ELF-1 (cell line): ENCODE data around the gene GPR42.
"Not testable (repeated sequence)": the region's sequence is repeated elsewhere in the genome, so short reads cannot be mapped to it uniquely, and the experiment has no call there.

Source experiments
- DNase-seq: peaks from one replicate; pipeline ENCODE4 v3.0.0-alpha.2; 2016; ENCODE audit warnings: low read depth, low spot score

GPR42 gene

GRCh38 chr19:35396240-35396885 is 25.5 kb downstream of the GPR42 start:
- no peak for DNase-seq

GRCh38 chr19:35397064-35397463 is 26.2 kb downstream of the GPR42 start:
- DNase-seq = no peak

- DNase-seq = no peak
Observed at GRCh38 chr19:35398570-35398969, 27.7 kb downstream of the GPR42 start.

GRCh38 chr19:35399231-35399630 is 28.4 kb downstream of the GPR42 start:
- DNase-seq = no peak

- DNase-seq = no peak
Observed at GRCh38 chr19:35399948-35400772, 29.3 kb downstream of the GPR42 start.

- DNase-seq = no peak
Observed at GRCh38 chr19:35400773-35401100, 29.9 kb downstream of the GPR42 start.

GRCh38 chr19:35401416-35401815 is 30.5 kb downstream of the GPR42 start:
- DNase-seq = not testable (repeated sequence)

GRCh38 chr19:35403116-35403760 is 32.4 kb downstream of the GPR42 start:
- peak; percentile 39 for DNase-seq

- DNase-seq = peak; percentile 77
Observed at GRCh38 chr19:35404879-35405622, 34.2 kb downstream of the GPR42 start.

GRCh38 chr19:35407619-35408018 is 36.8 kb downstream of the GPR42 start:
- no peak for DNase-seq

- DNase-seq = no peak
Observed at GRCh38 chr19:35408284-35409171, 37.7 kb downstream of the GPR42 start.

- DNase-seq = no peak
Observed at GRCh38 chr19:35409191-35409590, 38.3 kb downstream of the GPR42 start.

GRCh38 chr19:35410487-35410886 is 39.6 kb downstream of the GPR42 start:
- DNase-seq = no peak

GRCh38 chr19:35414442-35414841 is 43.6 kb downstream of the GPR42 start:
- no peak for DNase-seq

GRCh38 chr19:35416331-35416730 is 45.5 kb downstream of the GPR42 start:
- DNase-seq = no peak

- no peak for DNase-seq
Observed at GRCh38 chr19:35417278-35417677, 46.4 kb downstream of the GPR42 start.

- no peak for DNase-seq
Observed at GRCh38 chr19:35417713-35418534, 47.1 kb downstream of the GPR42 start.

- DNase-seq = no peak
Observed at GRCh38 chr19:35419046-35419445, 48.2 kb downstream of the GPR42 start.

- DNase-seq = no peak
Observed at GRCh38 chr19:35419805-35420204, 48.9 kb downstream of the GPR42 start.

GRCh38 chr19:35421362-35421761 is 50.5 kb downstream of the GPR42 start:
- no peak for DNase-seq
